ENCODE data around the gene DLG2.

DNA sequence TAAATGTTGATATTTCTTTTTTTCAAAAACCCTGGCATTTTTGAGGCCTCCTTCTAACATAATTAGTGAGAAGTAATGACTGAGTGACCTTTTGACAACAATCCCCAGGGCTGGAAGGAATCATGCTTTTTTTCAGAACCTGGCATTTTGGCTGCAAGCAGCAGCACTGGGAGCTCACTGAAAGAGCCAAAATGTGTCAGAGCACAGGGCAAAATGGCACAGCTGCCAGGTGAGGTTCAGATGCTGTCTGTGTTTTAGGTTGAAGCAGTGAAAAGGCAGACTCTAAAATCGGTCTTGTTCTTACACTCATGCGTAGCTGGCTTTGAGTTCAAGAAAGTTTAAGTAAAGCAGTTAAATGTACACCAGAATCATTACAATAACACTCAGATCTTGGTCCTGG is 1063.8 kb downstream of the DLG2 start:
- no peak for TF ChIP-seq POLR2AphosphoS5 (IDR thresholded peaks at IDR 0.05)
- TF ChIP-seq CTCF (IDR thresholded peaks at IDR 0.05), result no peak
